Heart right ventricle (tissue), 16 donors: Measurements from ENCODE around the gene SDC1. TPM values are rescaled to one million over a fixed set of nuclear protein-coding genes. Genes with fewer than 3 reads are reported as not detected.
"Not testable (repeated sequence)": the region's sequence is repeated elsewhere in the genome, so short reads cannot be mapped to it uniquely, and the experiment has no call there.

Source experiments
- ATAC-seq, 8 donors: fragments of 200-7000 bp; cut with Tn5 transposase; one replicate each; pipeline ENCODE4 v1.9.1; 2020; ENCODE audit warnings: mild to moderate bottlenecking in 8 of 8, moderate library complexity in 8 of 8, moderate number of reproducible peaks in 1 of 8
- DNase-seq, 2 donors: peaks; one replicate each; pipeline ENCODE4 v3.0.0-alpha.2; 2020
- H3K27ac ChIP-seq, 10 donors: fragments of 200-600 bp; sonication (generic) in 2 of 10; one replicate each; pipeline versions ENCODE4 v1.5.0 to v1.8.0; 2020 to 2022; ENCODE audit warnings: mild to moderate bottlenecking in 3 of 10
- H3K27me3 ChIP-seq, 7 donors: fragments of 200-600 bp; one replicate each; pipeline ENCODE4 v1.8.0; 2021 to 2022; ENCODE audit warnings: mild to moderate bottlenecking in 2 of 7
- H3K36me3 ChIP-seq, 9 donors: fragments of 200-600 bp; sonication (generic) in 1 of 9; one replicate each; pipeline versions ENCODE4 v1.5.0 to v1.8.0; 2020 to 2022; ENCODE audit warnings: mild to moderate bottlenecking in 2 of 9
- H3K4me1 ChIP-seq, 9 donors: fragments of 200-600 bp; sonication (generic) in 1 of 9; one replicate each; pipeline versions ENCODE4 v1.5.0 to v1.8.0; 2020 to 2022; ENCODE audit warnings: mild to moderate bottlenecking in 4 of 9
- H3K4me3 ChIP-seq, 10 donors: fragments of 200-600 bp; sonication (generic) in 2 of 10; one replicate each; pipeline versions ENCODE4 v1.5.0 to v1.8.0; 2020 to 2022; ENCODE audit warnings: mild to moderate bottlenecking in 7 of 10, moderate library complexity in 2 of 10
- H3K9me3 ChIP-seq, 11 donors: fragments of 200-600 bp in 10 of 11; sonication (generic) in 2 of 11; one replicate each; pipeline versions ENCODE4 v1.5.0 to v1.8.0; 2013 to 2022; ENCODE audit warnings: mild to moderate bottlenecking in 2 of 11, control low read depth in 1 of 11, moderate library complexity in 1 of 11
- CTCF ChIP-seq, 9 donors: fragments of 200-600 bp; sonication (generic) in 2 of 9; IDR thresholded peaks; one replicate each; pipeline versions ENCODE4 v1.5.0 to v1.8.0; 2021 to 2022; ENCODE audit warnings: antibody characterized with exemption in 9 of 9, mild to moderate bottlenecking in 5 of 9, moderate library complexity in 1 of 9
- WGBS, 2 donors: extraction: QIAGEN DNeasy Blood & Tissue Kit; methylation state at CpG; one replicate each; pipeline ENCODE4 v1.1.7; 2013; ENCODE audit warnings: inconsistent platforms in 1 of 2; 5-methylcytosine and 5-hydroxymethylcytosine counted together
- intact Hi-C, 10 donors: fragments of 100-400 bp; cut with DNase I; formaldehyde crosslinking; loops; one replicate each; pipeline versions ENCODE4 v1.11.1 to v1.14.2; 2022
- polyA plus RNA-seq, 2 donors: library from polyadenylated mRNA; stranded (reverse); fragments of 200-250 nt; gene quantifications; one replicate each; pipeline ENCODE4 v1.2.3, GENCODE V29; 2013
- total RNA-seq, 10 donors: library from RNA; stranded (reverse); fragmentation: NEBNext Ultra II Directional in 3 of 10; extraction: Animal tissue kit (Norgen Biotek cat#: 25700) in 3 of 10; gene quantifications; one replicate each; pipeline versions ENCODE4 v1.2.1 to v1.2.4, GENCODE V29; 2021 to 2023
- donor health status: Arrhythmogenic right ventricular cardiomyopathy.
- donor health status: ischemic (EF 13 %, LVEDD 7.1; RV severe dilation, severe dysfunction).
- donor health status: healthy with polysubstance abuse.
- donor health status: DM: no; HTN: yes; CAD: no.
- donor health status: DM: no; HTN: no; CAD: no.
- donor health status: ischemic (EF 25% LVEDD 6.9; RV normal size, moderate dysfunction).
- donor health status: ischemic (EF 25% LVEDD 5.7; RV mildly dilated, moderate dysfunction).
- donor health status: healthy.
- donor health status: DM: yes; HTN: yes; CAD: no.
- donor health status: Ischemic cardiomyopathy.
- donor health status: ischemic (EF 35%, LVEDD 5.7; RV mildly dilated, moderate dysfunction).
- donor health status: nonischemic (EF 11% LVEDD 7.7; RV severe dilation, severe dysfunction).
- donor health status: DM: yes; HTN: yes; CAD: no.
- donor health status: PGD.
- donor health status: ischemic (EF 29% LVEDD 5.4; RV normal size, mild dysfunction).
- donor health status: nonischemic (EF 23%, LVEDD 6.1; RV moderate dilation, normal function).

Gene SDC1
- total and polyA plus RNA-seq, 12 donors: 0.27 to 2.1 (median 0.33) TPM; not detected in 2

DNA sequence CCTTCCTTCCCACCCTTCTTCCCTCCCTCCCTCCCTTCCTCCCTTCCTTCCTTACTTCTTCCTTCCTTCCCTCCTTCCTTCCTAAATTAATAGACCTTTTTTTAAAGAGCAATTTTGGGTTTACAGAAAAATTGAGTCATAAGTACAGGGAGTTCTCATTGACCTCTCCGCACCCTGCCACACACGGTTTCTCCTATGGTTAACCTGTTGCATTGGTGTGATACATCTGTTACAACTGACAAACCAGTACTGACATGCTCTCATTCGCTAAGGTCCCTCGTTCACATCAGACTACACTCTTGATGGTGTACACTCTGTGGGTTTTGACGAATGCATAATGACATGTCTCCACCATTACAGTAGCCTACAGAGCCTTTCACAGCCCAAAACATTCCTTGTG lies 11.6 kb upstream of the SDC1 start:
- no peaks in the 10 kb centered on the region for H3K4me1 ChIP-seq
- H3K27me3 ChIP-seq: peaks cover 0 to 22% (median 0%) of the 10 kb centered on the region in 7 donors
- WGBS, 2 donors: 76% methylated on average over 5 of the region's 5 CpGs
- no peaks in the 10 kb centered on the region for H3K9me3 ChIP-seq
- H3K27ac ChIP-seq: no peak overlapping the region
- ATAC-seq: no peak
- no peak for TF ChIP-seq CTCF (IDR thresholded peaks at IDR 0.05)
- intact Hi-C loops: no loop called here
- no peak for DNase-seq
- no peak overlapping the region for H3K4me3 ChIP-seq
- no peaks in the 10 kb centered on the region for H3K36me3 ChIP-seq

GRCh38 chr2:20235655-20236305 lies 10.8 kb upstream of the SDC1 start:
- WGBS, 2 donors: 80% methylated on average over 10 of the region's 10 CpGs
- intact Hi-C loops: no loop called here
- Histone ChIP-seq H3K27ac (no peak overlapping the region), H3K4me1 (no peaks in the 10 kb centered on the region), H3K36me3 (no peaks in the 10 kb centered on the region), H3K27me3 (peaks cover 0 to 22% (median 0%) of the 10 kb centered on the region in 7 donors), H3K9me3 (no peaks in the 10 kb centered on the region), H3K4me3 (no peak overlapping the region)
- no peak for DNase-seq
- TF ChIP-seq CTCF (IDR thresholded peaks at IDR 0.05): no peak
- peak in 1 of 8 donors; percentile 25 for ATAC-seq

DNA sequence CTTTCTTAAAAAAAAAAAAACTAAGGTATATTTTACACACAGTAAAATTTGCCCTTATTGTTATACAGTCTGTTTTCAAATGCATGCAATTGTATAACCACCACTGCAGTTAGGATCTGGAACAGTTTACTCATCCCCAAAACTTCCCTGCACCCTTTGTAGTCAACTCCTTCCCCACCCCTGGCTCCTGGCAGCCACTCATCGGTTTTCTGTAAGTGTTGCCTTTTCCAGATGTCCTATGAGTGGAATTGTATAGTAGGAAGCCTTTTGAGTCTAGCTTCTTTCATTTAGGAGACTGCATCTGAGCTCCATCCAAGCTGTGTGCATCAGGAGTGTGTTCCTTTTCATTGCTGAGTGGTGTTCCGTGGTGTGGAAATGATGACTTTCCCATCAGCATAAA lies 9.7 kb upstream of the SDC1 start:
- H3K9me3 ChIP-seq, DNase-seq, H3K27ac ChIP-seq, H3K4me1 ChIP-seq, intact Hi-C loops, H3K4me3 ChIP-seq, H3K36me3 ChIP-seq, ATAC-seq: not testable (repeated sequence)
- 72 to 73% methylated on average over 2 of the region's 2 CpGs for WGBS, 2 donors
- peaks cover 0 to 16% (median 0%) of the 10 kb centered on the region in 7 donors for H3K27me3 ChIP-seq

DNA sequence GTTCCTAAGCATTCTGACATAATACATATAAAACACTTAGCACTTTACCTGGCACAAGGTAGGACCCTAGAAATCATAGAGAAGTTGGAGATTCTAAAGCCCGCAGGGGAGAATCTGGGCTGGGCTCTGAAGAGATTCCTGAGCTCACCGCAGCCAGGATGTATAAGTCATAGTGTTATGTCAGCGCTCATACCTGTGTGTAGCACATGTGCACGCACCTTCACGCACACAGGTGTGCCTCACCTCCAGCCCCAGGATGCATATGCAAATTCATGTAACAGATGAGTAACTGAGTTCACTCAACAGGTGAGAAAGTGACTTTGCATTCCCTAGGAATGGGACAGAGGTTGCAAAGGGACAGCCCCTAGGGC lies 7.9 kb upstream of the SDC1 start:
- H3K4me3 ChIP-seq: no peak overlapping the region
- intact Hi-C loops: no loop called here
- H3K36me3 ChIP-seq: no peaks in the 10 kb centered on the region
- H3K4me1 ChIP-seq: no peaks in the 10 kb centered on the region
- peaks cover 0 to 26% (median 5%) of the 10 kb centered on the region in 7 donors for H3K27me3 ChIP-seq
- no peak overlapping the region for H3K27ac ChIP-seq
- H3K9me3 ChIP-seq: no peaks in the 10 kb centered on the region
- DNase-seq (no peak), ATAC-seq (no peak)
- no peak for TF ChIP-seq CTCF (IDR thresholded peaks at IDR 0.05)
- WGBS, 2 donors: 97% methylated on average over 5 of the region's 5 CpGs

DNA sequence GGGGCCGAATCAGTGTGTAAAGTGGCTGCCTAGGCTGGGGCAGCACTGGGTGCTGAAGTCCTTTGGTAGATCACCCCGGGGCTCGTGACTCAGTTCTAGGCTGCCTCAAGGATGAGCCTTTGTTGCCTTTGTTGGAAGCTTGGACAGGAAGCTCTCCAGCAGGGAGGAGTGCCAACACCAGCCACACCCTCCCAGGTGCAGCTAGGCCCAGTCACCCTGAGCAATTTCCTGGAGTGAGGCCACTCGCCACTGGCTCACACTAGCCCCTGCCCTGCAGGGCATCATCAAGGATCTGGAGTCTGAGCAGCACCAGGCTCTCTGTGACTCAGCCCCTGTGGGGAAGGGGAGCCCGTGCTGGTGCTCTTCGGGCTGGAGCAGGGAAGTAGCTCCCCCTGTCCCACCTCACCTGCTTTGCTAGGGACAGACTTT lies 6.7 kb upstream of the SDC1 start:
- H3K36me3 ChIP-seq: no peaks in the 10 kb centered on the region
- peaks cover 0 to 32% (median 14%) of the 10 kb centered on the region in 7 donors for H3K27me3 ChIP-seq
- no peaks in the 10 kb centered on the region for H3K4me1 ChIP-seq
- intact Hi-C loops: no loop called here
- WGBS, 2 donors: 71 to 77% methylated on average over 6 of the region's 6 CpGs
- no peaks in the 10 kb centered on the region for H3K9me3 ChIP-seq
- DNase-seq (no peak), ATAC-seq (peak in 3 of 8 donors; percentile 11 to 29 (median 19))
- no peak overlapping the region for H3K4me3 ChIP-seq
- TF ChIP-seq CTCF (IDR thresholded peaks at IDR 0.05): no peak
- no peak overlapping the region for H3K27ac ChIP-seq
